ENCODE data around the gene MS4A12. TPM values are rescaled to one million over a fixed set of nuclear protein-coding genes. Genes with fewer than 3 reads are reported as not detected.
"Not testable (repeated sequence)": the region's sequence is repeated elsewhere in the genome, so short reads cannot be mapped to it uniquely, and the experiment has no call there.

MS4A12 gene
- total and polyA plus RNA-seq, 4 donors, result not detected

DNA sequence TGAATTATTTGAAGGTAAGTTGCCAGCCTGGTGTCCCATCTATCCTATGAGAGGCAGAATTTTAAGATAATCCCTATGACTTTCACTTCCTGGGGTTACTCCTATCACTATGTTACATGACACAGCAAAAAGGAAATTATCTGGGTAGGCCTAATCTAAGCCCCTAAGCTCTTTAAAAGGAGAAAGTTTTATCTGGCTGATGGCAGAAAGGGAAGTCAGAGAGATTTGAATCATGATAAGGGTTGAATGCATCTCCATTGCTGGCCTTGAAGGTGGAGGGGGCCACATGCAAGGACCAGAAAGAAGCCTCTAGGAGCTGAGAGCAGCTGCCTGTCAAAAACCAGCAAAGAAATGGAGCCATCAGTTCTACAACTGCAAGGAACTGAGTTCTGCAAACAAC lies 46.0 kb downstream of the MS4A12 start:
- not testable (repeated sequence) for H3K27ac ChIP-seq (ENCODE audit: low read depth, low read length); H3K36me3 ChIP-seq (ENCODE audit: control insufficient read depth, insufficient read depth, low read length); DNase-seq (ENCODE audit: low read depth in 4 of 6, low spot score in 6 of 6); H3K4me3 ChIP-seq (ENCODE audit: low read depth, low read length); H3K9me3 ChIP-seq (ENCODE audit: control insufficient read depth, insufficient read depth, low read length); H3K27me3 ChIP-seq (ENCODE audit: control insufficient read depth, insufficient read depth, low read length); H3K4me1 ChIP-seq (ENCODE audit: control insufficient read depth, insufficient read depth, low read length)

DNA sequence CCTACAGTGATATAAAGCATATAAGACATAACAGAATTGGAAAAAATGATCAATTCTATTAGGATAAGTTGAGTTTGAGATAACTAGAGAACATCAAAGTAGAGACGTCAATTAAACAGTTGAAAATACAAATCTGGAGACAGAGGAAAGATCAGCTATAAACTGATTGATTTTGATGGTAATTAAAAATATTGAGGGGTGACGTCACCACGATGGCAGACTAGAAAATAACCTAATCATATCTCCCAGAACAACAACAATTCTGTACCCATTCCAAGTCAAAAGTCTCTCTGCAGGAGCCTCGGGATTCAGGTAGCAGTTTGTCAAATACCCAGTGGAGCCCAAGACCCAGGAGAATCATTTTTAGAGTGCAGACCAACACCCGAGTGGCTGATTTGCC lies 51.5 kb downstream of the MS4A12 start:
- no peaks in the 10 kb centered on the region for H3K36me3 ChIP-seq (ENCODE audit: control insufficient read depth, insufficient read depth, low read length)
- no peaks in the 10 kb centered on the region for H3K4me1 ChIP-seq (ENCODE audit: control insufficient read depth, insufficient read depth, low read length)
- no peak overlapping the region for H3K4me3 ChIP-seq (ENCODE audit: low read depth, low read length)
- 74% methylated on average over 4 of the region's 5 CpGs for WGBS (ENCODE audit: insufficient coverage)
- H3K27ac ChIP-seq (ENCODE audit: low read depth, low read length), result no peak overlapping the region
- no peaks in the 10 kb centered on the region for H3K27me3 ChIP-seq (ENCODE audit: control insufficient read depth, insufficient read depth, low read length)
- H3K9me3 ChIP-seq (ENCODE audit: control insufficient read depth, insufficient read depth, low read length), result no peaks in the 10 kb centered on the region
- no peak for DNase-seq (ENCODE audit: low read depth in 4 of 6, low spot score in 6 of 6)

Other genes with a start within 250 kb of the MS4A12 start
- gene MS4A4E, start 249.6 kb upstream of the MS4A12 start, total RNA-seq, result 1 to 10 TPM in 1 of 2 donors, under 1 TPM in 1; 0.50 to 1.5 TPM
- gene MS4A4E, start 249.6 kb upstream of the MS4A12 start, polyA plus RNA-seq (ENCODE audit: insufficient read length in 2 of 2), result 1 to 10 TPM; 1.0 to 1.9 TPM
- 10 to 100 TPM in 1 of 2 donors, 1 to 10 TPM in 1; 9.0 to 11.0 TPM for gene MS4A4A, start 212.1 kb upstream of the MS4A12 start, total RNA-seq
- gene MS4A4A, start 212.1 kb upstream of the MS4A12 start, polyA plus RNA-seq (ENCODE audit: insufficient read length in 2 of 2), result 1 to 10 TPM; 2.3 to 4.1 TPM
- not detected for gene MS4A6E, start 165.5 kb upstream of the MS4A12 start, total RNA-seq
- not detected for gene MS4A6E, start 165.5 kb upstream of the MS4A12 start, polyA plus RNA-seq (ENCODE audit: insufficient read length in 2 of 2)
- gene MS4A7, start 114.2 kb upstream of the MS4A12 start, total RNA-seq, result 10 to 100 TPM; 11.0 to 13.7 TPM
- 1 to 10 TPM; 4.9 to 6.3 TPM for gene MS4A7, start 114.2 kb upstream of the MS4A12 start, polyA plus RNA-seq (ENCODE audit: insufficient read length in 2 of 2)
- under 1 TPM; 0.55 to 0.59 TPM for gene MS4A14, start 96.3 kb upstream of the MS4A12 start, total RNA-seq
- under 1 TPM; 0.39 to 0.73 TPM for gene MS4A14, start 96.3 kb upstream of the MS4A12 start, polyA plus RNA-seq (ENCODE audit: insufficient read length in 2 of 2)
- not detected for gene MS4A5, start 63.2 kb upstream of the MS4A12 start, total RNA-seq
- not detected for gene MS4A5, start 63.2 kb upstream of the MS4A12 start, polyA plus RNA-seq (ENCODE audit: insufficient read length in 2 of 2)
- under 1 TPM; 0.17 to 0.99 TPM for gene MS4A1, start 36.9 kb upstream of the MS4A12 start, total RNA-seq
- under 1 TPM in 1 of 2 donors, not detected in 1; 0.21 TPM for gene MS4A1, start 36.9 kb upstream of the MS4A12 start, polyA plus RNA-seq (ENCODE audit: insufficient read length in 2 of 2)
- gene MS4A13, start 22.6 kb downstream of the MS4A12 start, total RNA-seq, result not detected
- not detected for gene MS4A13, start 22.6 kb downstream of the MS4A12 start, polyA plus RNA-seq (ENCODE audit: insufficient read length in 2 of 2)
- 1 to 10 TPM in 1 of 2 donors, under 1 TPM in 1; 0.40 to 2.8 TPM for gene MS4A8, start 206.8 kb downstream of the MS4A12 start, total RNA-seq
- gene MS4A8, start 206.8 kb downstream of the MS4A12 start, polyA plus RNA-seq (ENCODE audit: insufficient read length in 2 of 2), result under 1 TPM in 1 of 2 donors, not detected in 1; 0.72 TPM
- not detected for gene MS4A18, start 231.9 kb downstream of the MS4A12 start, total RNA-seq
- gene MS4A18, start 231.9 kb downstream of the MS4A12 start, polyA plus RNA-seq (ENCODE audit: insufficient read length in 2 of 2), result not detected